Caco-2 (cell line): ENCODE data around the gene SULT1C2. TPM values are rescaled to one million over a fixed set of nuclear protein-coding genes. Genes with fewer than 3 reads are reported as not detected.

ENCODE experiments used
- total RNA-seq: library from RNA; stranded (reverse); gene quantifications from 2 replicates; pipeline ENCODE4 v1.2.3, GENCODE V29; 2022

SULT1C2 gene
- total RNA-seq, 1 experiment from 2014 or later = 0.86 TPM

Other genes starting within 250 kb of the SULT1C2 start
- not detected in 2 replicates for gene SULT1C3, start 48.9 kb upstream of the SULT1C2 start, total RNA-seq
- 4.0 and 5.1 TPM in 2 replicates for gene SULT1C4, start 89.1 kb downstream of the SULT1C2 start, total RNA-seq
- gene GCC2, start 160.3 kb downstream of the SULT1C2 start, total RNA-seq = 46.2 and 49.9 TPM in 2 replicates
- gene LIMS1, start 245.6 kb downstream of the SULT1C2 start, total RNA-seq = 67.2 and 75.2 TPM in 2 replicates